Right lobe of liver (tissue), 4 donors: ENCODE results near the gene ZZZ3.

Source experiments
- CTCF ChIP-seq, 4 donors: fragments of 200-600 bp in 3 of 4; fragments of 450-650 bp in 1 of 4; IDR thresholded peaks; one replicate each; pipeline versions ENCODE4 v1.5.1 to v1.8.0; 2016 to 2022; ENCODE audit warnings: antibody characterized with exemption in 4 of 4, mild to moderate bottlenecking in 2 of 4
- POLR2A ChIP-seq: fragments of 450-650 bp; IDR thresholded peaks from one replicate; pipeline ENCODE4 v1.6.1; 2017; ENCODE audit warnings: antibody characterized with exemption, mild to moderate bottlenecking
- donor health status: DM: no; HTN: no; CAD: no.
- donor health status: DM: no; HTN: no; CAD: no.
- donor health status: DM: no; HTN: yes; CAD: no.

GRCh38 chr1:77673716-77674355, 8.6 kb downstream of the ZZZ3 start:
- TF ChIP-seq CTCF (IDR thresholded peaks at IDR 0.05) (no peak), POLR2A (no peak)
